ENCODE data around the gene ELOF1. TPM values are rescaled to one million over a fixed set of nuclear protein-coding genes. Genes with fewer than 3 reads are reported as not detected.

Gene ELOF1
- total and polyA plus RNA-seq, 2 donors (not counting 3 experiments of a cell fraction or from before 2014, with no cell fraction given), result 49.9 to 80.2 TPM

- Histone ChIP-seq H3K9me3 (replicated peaks; ENCODE audit: control insufficient read depth, insufficient read depth, low read length) (no peaks in the 10 kb centered on the region), H2AFZ (ENCODE audit: low read depth, low read length) (peak overlapping the region; percentile 7), H3K27me3 (ENCODE audit: control insufficient read depth in 2 of 2, insufficient read depth in 2 of 2, low read length in 2 of 2) (no peaks in the 10 kb centered on the region), H3K9ac (replicated peaks; ENCODE audit: extremely low read depth, insufficient read depth, low read length) (no peak overlapping the region), H3K4me2 (ENCODE audit: insufficient read depth, low read length) (no peak overlapping the region), H3K4me1 (ENCODE audit: control insufficient read depth, extremely low read depth, insufficient read depth, low read length) (no peaks in the 10 kb centered on the region), H3K79me2 (ENCODE audit: control insufficient read depth, insufficient read depth, low read length) (no peaks in the 10 kb centered on the region), H3K27ac (ENCODE audit: insufficient read depth, low read depth, low read length) (no peak overlapping the region), H3K36me3 (ENCODE audit: control insufficient read depth in 2 of 2, extremely low read depth in 1 of 2, insufficient read depth in 2 of 2, low read length in 2 of 2) (no peaks in the 10 kb centered on the region), H3K4me3 (replicated peaks in 1 of 3; ENCODE audit: insufficient read depth in 1 of 3, low read depth in 1 of 3, low read length in 3 of 3) (no peak overlapping the region), H4K20me1 (replicated peaks; ENCODE audit: control insufficient read depth, extremely low read depth, insufficient read depth, low read length) (no peaks in the 10 kb centered on the region), H3K9me1 (replicated peaks; ENCODE audit: control insufficient read depth, extremely low read depth, insufficient read depth, low read length) (no peaks in the 10 kb centered on the region)
- peak; percentile 65 for DNase-seq (ENCODE audit: low read depth, low spot score)
- peak; percentile 99 for FAIRE-seq
- TF ChIP-seq CTCF (IDR thresholded peaks at IDR 0.05; ENCODE audit: extremely low read depth in 1 of 2, insufficient read depth in 1 of 2, low read depth in 1 of 2, low read length in 2 of 2) (peak; percentile 87 to 91), MYC (IDR thresholded peaks at IDR 0.05; ENCODE audit: low read depth, low read length) (no peak), POLR2AphosphoS5 (IDR thresholded peaks at IDR 0.05; ENCODE audit: insufficient read depth, low read depth, low read length) (no peak)
- BruUV-seq (replicated peaks), result no TSS peak
- intact Hi-C loops (cut with micrococcal nuclease) (loop anchor here (1.0 to 5.0 kb wide), 7 partner anchors 28 to 345 kb away; partner anchors contain the start of genes ECSIT, ELOF1, ODAD3 and PRKCSH), dilution Hi-C loops (cut with MboI; ENCODE audit: extremely low pct_ligation_motif_present, low sequenced_read_pairs) (no loop called here)
- POLR2A ChIA-PET, result no interaction called here
- CTCF ChIA-PET, result interaction anchor here (0.7 to 2.1 kb wide), 9 partner anchors 26 to 293 kb away, joined by 3 to 11 read pairs (median 3); partner anchors contain the start of genes ELOF1 and ZNF653
Observed at GRCh38 chr19:11587302-11587974, 28.4 kb upstream of the ELOF1 start.

- no peaks in the 10 kb centered on the region for H3K27me3 ChIP-seq (ENCODE audit: control insufficient read depth in 2 of 2, insufficient read depth in 2 of 2, low read length in 2 of 2)
- TF ChIP-seq POLR2A (IDR thresholded peaks at IDR 0.05; ENCODE audit: low read depth, low read length) (no peak), EZH2 (IDR thresholded peaks at IDR 0.05; ENCODE audit: borderline replicate concordance, low read depth, low read length, severe bottlenecking) (no peak), JUN (IDR thresholded peaks at IDR 0.05; ENCODE audit: borderline replicate concordance, insufficient read depth, insufficient read length, low read depth) (no peak), GATA2 (IDR thresholded peaks at IDR 0.05; ENCODE audit: insufficient read depth, insufficient read length, low read depth, low read length) (no peak), MYC (IDR thresholded peaks at IDR 0.05; ENCODE audit: low read depth, low read length) (no peak), CTCF (IDR thresholded peaks at IDR 0.05; ENCODE audit: extremely low read depth in 1 of 2, insufficient read depth in 1 of 2, low read depth in 1 of 2, low read length in 2 of 2) (no peak), FOS (IDR thresholded peaks at IDR 0.05; ENCODE audit: borderline replicate concordance, insufficient read depth, low read length) (no peak), POLR2AphosphoS5 (IDR thresholded peaks at IDR 0.05; ENCODE audit: insufficient read depth, low read depth, low read length) (no peak)
- TF ChIP-seq, protein P1, sequence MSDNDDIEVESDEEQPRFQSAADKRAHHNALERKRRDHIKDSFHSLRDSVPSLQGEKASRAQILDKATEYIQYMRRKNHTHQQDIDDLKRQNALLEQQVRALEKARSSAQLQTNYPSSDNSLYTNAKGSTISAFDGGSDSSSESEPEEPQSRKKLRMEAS (IDR thresholded peaks at IDR 0.05; ENCODE audit: insufficient read depth, insufficient read length), result no peak
- H3K36me3 ChIP-seq (ENCODE audit: control insufficient read depth in 2 of 2, extremely low read depth in 1 of 2, insufficient read depth in 2 of 2, low read length in 2 of 2), result no peaks in the 10 kb centered on the region
- H3K9me3 ChIP-seq (replicated peaks; ENCODE audit: control insufficient read depth, insufficient read depth, low read length), result no peaks in the 10 kb centered on the region
- dilution Hi-C loops (cut with MboI; ENCODE audit: extremely low pct_ligation_motif_present, low sequenced_read_pairs), result no loop called here
- no peak overlapping the region for H3K4me2 ChIP-seq (ENCODE audit: insufficient read depth, low read length)
- no peak overlapping the region for H2AFZ ChIP-seq (ENCODE audit: low read depth, low read length)
- H3K79me2 ChIP-seq (ENCODE audit: control insufficient read depth, insufficient read depth, low read length), result no peaks in the 10 kb centered on the region
- CTCF ChIA-PET, result interaction anchor here (1.2 to 2.6 kb wide), 4 partner anchors 17 to 292 kb away, joined by 3 to 7 read pairs (median 5); no protein-coding TSS in a partner anchor
- DNase-seq (ENCODE audit: low read depth, low spot score) (no peak), FAIRE-seq (no peak)
- H3K9ac ChIP-seq (replicated peaks; ENCODE audit: extremely low read depth, insufficient read depth, low read length), result no peak overlapping the region
- no peaks in the 10 kb centered on the region for H3K9me1 ChIP-seq (replicated peaks; ENCODE audit: control insufficient read depth, extremely low read depth, insufficient read depth, low read length)
- H3K27ac ChIP-seq (ENCODE audit: insufficient read depth, low read depth, low read length), result no peak overlapping the region
- intact Hi-C loops (cut with micrococcal nuclease), result loop anchor here (2.0 to 5.0 kb wide), 3 partner anchors 58 to 344 kb away; partner anchors contain the start of genes ECSIT, ODAD3 and PRKCSH
- POLR2A ChIA-PET, result no interaction called here
- no peaks in the 10 kb centered on the region for H3K4me1 ChIP-seq (ENCODE audit: control insufficient read depth, extremely low read depth, insufficient read depth, low read length)
- BruUV-seq (replicated peaks), result no TSS peak
- H4K20me1 ChIP-seq (replicated peaks; ENCODE audit: control insufficient read depth, extremely low read depth, insufficient read depth, low read length), result no peaks in the 10 kb centered on the region
- no peak overlapping the region for H3K4me3 ChIP-seq (replicated peaks in 1 of 3; ENCODE audit: insufficient read depth in 1 of 3, low read depth in 1 of 3, low read length in 3 of 3)
Observed at GRCh38 chr19:11586331-11586730, 27.3 kb upstream of the ELOF1 start.
